Lung (tissue), 12 donors: ENCODE results near the gene ANTXR1. TPM values are rescaled to one million over a fixed set of nuclear protein-coding genes. Genes with fewer than 3 reads are reported as not detected.

ENCODE experiments used
- ATAC-seq: fragments of 200-7000 bp; cut with Tn5 transposase; one replicate; pipeline ENCODE4 v1.9.1; 2020; ENCODE audit warnings: moderate number of reproducible peaks; ENCODE audit not compliant: insufficient read depth, low FRiP score
- DNase-seq, 3 donors: peaks; one replicate each; pipeline ENCODE4 v3.0.0-alpha.2; 2013 to 2017
- H3K27ac ChIP-seq, 2 donors: one replicate each; pipeline ENCODE4 v1.5.1; 2013; ENCODE audit warnings: mild to moderate bottlenecking in 2 of 2, moderate library complexity in 2 of 2, control low read depth in 1 of 2, inconsistent platforms in 1 of 2, low read depth in 1 of 2, low read length in 1 of 2
- H3K27me3 ChIP-seq, 3 donors: one replicate each; pipeline ENCODE4 v1.5.1; 2013; ENCODE audit warnings: low read length in 2 of 3; ENCODE audit not compliant: control insufficient read depth in 3 of 3, insufficient read depth in 3 of 3
- H3K36me3 ChIP-seq, 4 donors: one replicate each; pipeline ENCODE4 v1.5.1; 2013; ENCODE audit warnings: low read length in 4 of 4, mild to moderate bottlenecking in 1 of 4, moderate library complexity in 1 of 4; ENCODE audit not compliant: control insufficient read depth in 4 of 4, insufficient read depth in 4 of 4
- H3K4me1 ChIP-seq, 5 donors: one replicate each; pipeline ENCODE4 v1.5.1; 2013; ENCODE audit warnings: low read length in 5 of 5, mild to moderate bottlenecking in 2 of 5, moderate library complexity in 1 of 5; ENCODE audit not compliant: control insufficient read depth in 5 of 5, insufficient read depth in 5 of 5
- H3K4me3 ChIP-seq: one replicate; pipeline ENCODE4 v1.5.1; 2013; ENCODE audit warnings: mild to moderate bottlenecking, control low read depth, moderate library complexity
- H3K9ac ChIP-seq, 2 donors: one replicate each; pipeline ENCODE4 v1.5.1; 2013; ENCODE audit warnings: low read length in 2 of 2, control low read depth in 1 of 2; ENCODE audit not compliant: insufficient read depth in 1 of 2
- H3K9me3 ChIP-seq, 4 donors: one replicate each; pipeline ENCODE4 v1.5.1; 2013; ENCODE audit warnings: low read length in 3 of 4, mild to moderate bottlenecking in 1 of 4, moderate library complexity in 1 of 4; ENCODE audit not compliant: control insufficient read depth in 4 of 4, insufficient read depth in 3 of 4
- WGBS, 2 donors: extraction: QIAGEN DNeasy Blood & Tissue Kit; methylation state at CpG; one replicate each; pipeline ENCODE4 v1.1.7; 2013; 5-methylcytosine and 5-hydroxymethylcytosine counted together
- polyA plus RNA-seq, 2 donors: library from polyadenylated mRNA; stranded (reverse); fragments of 200-250 nt; gene quantifications; one replicate each; pipeline ENCODE4 v1.2.1, GENCODE V29; 2013
- total RNA-seq, 2 donors: library from RNA; depleted of rRNA in 1 of 2; stranded (reverse); fragments of >200 nt in 1 of 2; gene quantifications; one replicate each; pipeline ENCODE4 v1.2.1, GENCODE V29; 2014 to 2021
- TF ChIP-seq, protein P1 (sequence below): IDR thresholded peaks from 2 replicates; pipeline ENCODE4 v1.5.1; 2012; ENCODE audit warnings: mild to moderate bottlenecking; ENCODE audit errors: control extremely low read depth, extremely low read depth
- donor health status: control.
- donor health status: control.
- donor health status: Bipolar disorder and iron deficiency.
- donor health status: healthy.
- donor health status: DM: yes; HTN: yes; CAD: no.

The ANTXR1 gene
- total and polyA plus RNA-seq, 4 donors: 13.4 to 81.0 (median 34.8) TPM

DNA sequence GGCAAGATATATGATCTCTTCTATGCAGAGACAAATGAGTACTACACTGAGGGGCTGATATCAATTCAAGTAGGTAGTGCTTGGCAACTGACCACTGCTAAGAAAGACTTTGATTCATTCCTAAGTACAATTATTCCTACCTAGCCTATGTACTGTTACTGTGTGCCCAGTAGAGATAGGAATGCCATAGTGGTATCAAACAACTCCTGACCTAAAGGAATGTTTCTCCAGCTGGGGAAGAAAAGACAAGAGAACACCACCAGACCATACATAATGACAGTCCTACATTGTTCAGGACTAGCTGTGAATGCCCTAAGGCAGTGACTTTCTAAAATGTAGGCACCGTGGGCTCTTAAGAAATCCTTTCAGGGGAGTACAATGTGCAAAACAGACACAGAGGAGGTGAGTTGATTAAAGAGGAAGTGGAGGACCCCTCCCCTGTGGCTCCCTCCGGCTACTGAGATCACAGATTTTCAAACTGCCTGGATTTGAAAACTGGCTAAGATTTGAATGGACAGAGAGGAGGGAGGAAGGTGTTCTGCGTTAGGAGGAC, 89.1 kb downstream of the ANTXR1 start:
- DNase-seq: no peak
- Histone ChIP-seq H3K27ac (no peak overlapping the region), H3K27me3 (no peaks in the 10 kb centered on the region), H3K9ac (no peak overlapping the region), H3K9me3 (no peaks in the 10 kb centered on the region), H3K36me3 (peaks cover 0 to 18% (median 6%) of the 10 kb centered on the region in 4 donors), H3K4me1 (peaks cover 0 to 3% (median 0%) of the 10 kb centered on the region in 5 donors), H3K4me3 (no peak overlapping the region)
- TF ChIP-seq, protein P1, sequence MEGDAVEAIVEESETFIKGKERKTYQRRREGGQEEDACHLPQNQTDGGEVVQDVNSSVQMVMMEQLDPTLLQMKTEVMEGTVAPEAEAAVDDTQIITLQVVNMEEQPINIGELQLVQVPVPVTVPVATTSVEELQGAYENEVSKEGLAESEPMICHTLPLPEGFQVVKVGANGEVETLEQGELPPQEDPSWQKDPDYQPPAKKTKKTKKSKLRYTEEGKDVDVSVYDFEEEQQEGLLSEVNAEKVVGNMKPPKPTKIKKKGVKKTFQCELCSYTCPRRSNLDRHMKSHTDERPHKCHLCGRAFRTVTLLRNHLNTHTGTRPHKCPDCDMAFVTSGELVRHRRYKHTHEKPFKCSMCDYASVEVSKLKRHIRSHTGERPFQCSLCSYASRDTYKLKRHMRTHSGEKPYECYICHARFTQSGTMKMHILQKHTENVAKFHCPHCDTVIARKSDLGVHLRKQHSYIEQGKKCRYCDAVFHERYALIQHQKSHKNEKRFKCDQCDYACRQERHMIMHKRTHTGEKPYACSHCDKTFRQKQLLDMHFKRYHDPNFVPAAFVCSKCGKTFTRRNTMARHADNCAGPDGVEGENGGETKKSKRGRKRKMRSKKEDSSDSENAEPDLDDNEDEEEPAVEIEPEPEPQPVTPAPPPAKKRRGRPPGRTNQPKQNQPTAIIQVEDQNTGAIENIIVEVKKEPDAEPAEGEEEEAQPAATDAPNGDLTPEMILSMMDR: no peak
- WGBS, 2 donors: 86 to 93% methylated on average over 3 of the region's 3 CpGs
- no peak for ATAC-seq

DNA sequence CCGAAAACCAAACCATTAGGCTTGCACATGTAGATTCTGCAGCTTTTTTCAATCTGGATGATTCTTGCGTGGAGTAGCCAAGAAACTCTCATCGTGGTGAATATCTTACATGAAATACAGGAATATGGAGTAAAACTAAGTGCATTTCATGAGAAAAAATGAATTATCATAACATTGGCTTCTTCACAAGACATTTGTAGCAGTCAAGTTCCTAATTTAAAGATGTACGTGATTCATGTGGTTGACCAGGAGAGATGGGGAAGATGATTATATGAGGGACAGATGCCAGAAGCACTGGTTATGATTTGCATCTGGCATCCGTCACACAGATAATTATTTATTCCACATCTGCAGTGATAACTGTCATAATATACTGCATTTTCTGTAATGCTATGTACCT, 90.4 kb downstream of the ANTXR1 start:
- H3K9me3 ChIP-seq: no peaks in the 10 kb centered on the region
- H3K27me3 ChIP-seq: no peaks in the 10 kb centered on the region
- peaks cover 0 to 9% (median 0%) of the 10 kb centered on the region in 5 donors for H3K4me1 ChIP-seq
- DNase-seq: no peak
- H3K27ac ChIP-seq: no peak overlapping the region
- no peak overlapping the region for H3K9ac ChIP-seq
- WGBS, 2 donors: 84 to 85% methylated on average over 5 of the region's 5 CpGs
- H3K4me3 ChIP-seq: no peak overlapping the region
- TF ChIP-seq, protein P1: no peak
- H3K36me3 ChIP-seq: peaks cover 0 to 16% (median 6%) of the 10 kb centered on the region in 4 donors
- no peak for ATAC-seq

DNA sequence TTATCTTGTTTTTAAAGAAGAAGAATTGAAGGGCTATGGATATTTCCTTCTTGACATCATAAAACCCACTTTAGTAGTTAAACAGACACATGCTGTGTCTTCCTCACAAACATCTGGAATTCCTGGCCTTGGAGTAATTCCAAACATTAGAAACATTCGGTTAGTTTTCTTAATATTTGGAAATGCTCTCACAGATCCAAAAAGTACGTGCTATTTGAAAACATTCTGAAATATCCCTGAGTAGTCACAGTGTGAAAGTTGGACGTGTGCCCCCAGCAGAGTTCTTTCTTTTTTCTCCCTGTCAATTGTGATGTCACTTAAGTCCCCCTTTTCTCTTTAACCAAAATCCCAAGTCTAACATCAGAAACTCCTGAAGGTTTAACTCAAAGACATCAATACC, 91.3 kb downstream of the ANTXR1 start:
- Histone ChIP-seq H3K4me3 (no peak overlapping the region), H3K27ac (no peak overlapping the region), H3K4me1 (peaks cover 0 to 16% (median 0%) of the 10 kb centered on the region in 5 donors), H3K36me3 (peaks cover 0 to 16% (median 6%) of the 10 kb centered on the region in 4 donors), H3K9ac (no peak overlapping the region), H3K9me3 (no peaks in the 10 kb centered on the region), H3K27me3 (no peaks in the 10 kb centered on the region)
- TF ChIP-seq, protein P1: no peak
- ATAC-seq (no peak), DNase-seq (no peak)
- WGBS, 2 donors: 77 to 84% methylated on average over 3 of the region's 3 CpGs

DNA sequence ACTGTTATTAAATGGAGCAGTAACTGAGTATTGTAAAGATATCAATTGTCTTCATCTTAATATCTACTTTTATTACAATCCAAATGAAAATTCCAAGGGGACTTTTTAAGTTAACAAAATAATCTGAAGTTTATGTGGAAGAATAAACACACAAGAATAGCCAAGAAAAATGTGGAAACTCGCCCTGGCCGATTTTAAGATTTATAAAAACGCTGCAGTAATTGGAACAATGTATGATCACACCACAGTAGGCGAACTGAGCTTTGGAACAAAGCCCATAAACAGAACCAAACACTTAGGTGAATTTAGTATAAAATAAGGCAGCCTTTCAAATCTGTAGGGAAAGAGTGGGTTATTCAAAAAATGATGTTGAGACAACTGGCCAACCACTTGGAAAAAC, 96.3 kb downstream of the ANTXR1 start:
- no peak overlapping the region for H3K9ac ChIP-seq
- DNase-seq: peak in 2 of 3 donors; percentile 77 to 83
- no peaks in the 10 kb centered on the region for H3K27me3 ChIP-seq
- ATAC-seq: no peak
- 74 to 84% methylated on average over 4 of the region's 4 CpGs for WGBS, 2 donors
- no peak overlapping the region for H3K27ac ChIP-seq
- TF ChIP-seq, protein P1: no peak
- peaks cover 0 to 13% (median 2%) of the 10 kb centered on the region in 4 donors for H3K36me3 ChIP-seq
- no peak overlapping the region for H3K4me3 ChIP-seq
- no peaks in the 10 kb centered on the region for H3K9me3 ChIP-seq
- peaks cover 0 to 40% (median under 1%) of the 10 kb centered on the region in 5 donors for H3K4me1 ChIP-seq
